ENCODE data around the gene GPR107. TPM values are rescaled to one million over a fixed set of nuclear protein-coding genes. Genes with fewer than 3 reads are reported as not detected.

Gene GPR107
- total RNA-seq, 1 donor from 2014 or later, result 24.9 TPM

DNA sequence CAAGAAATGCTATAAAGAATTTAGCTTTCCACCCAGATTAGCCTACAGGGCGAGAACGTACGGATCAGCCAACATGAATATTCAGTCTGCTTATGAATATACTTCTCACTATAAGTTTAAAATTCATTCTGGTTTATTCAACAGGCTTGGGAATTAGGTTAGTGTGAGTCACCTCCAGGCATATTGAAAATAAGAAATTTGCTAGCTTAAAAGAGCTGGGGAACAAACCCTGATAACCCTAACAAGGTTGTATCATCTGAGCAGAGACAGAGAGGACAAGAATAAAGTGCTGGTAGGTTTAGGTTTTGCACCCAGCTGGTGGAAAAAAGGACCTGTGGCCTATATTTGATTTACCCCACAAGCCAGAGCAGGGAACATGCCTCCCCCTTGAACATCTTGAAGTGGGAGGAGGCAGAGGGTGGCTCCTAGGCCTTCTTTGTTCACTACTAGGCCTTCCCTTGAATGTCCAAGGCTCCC lies 23.0 kb upstream of the GPR107 start:
- Mint-ChIP-seq H3K27me3 (ENCODE audit: insufficient read depth) (no peaks in the 10 kb centered on the region), H3K27ac (peak overlapping the region; percentile 91), H3K4me3 (peak overlapping the region; percentile 24), H3K36me3 (ENCODE audit: low read depth) (peaks cover 33% of the 10 kb centered on the region), H3K9me3 (peaks cover 6% of the 10 kb centered on the region), H3K4me1 (ENCODE audit: low read depth) (peaks cover 88% of the 10 kb centered on the region)
- intact Hi-C loops (cut with micrococcal nuclease), result loop anchor here (1.0 to 10.0 kb wide), 3 partner anchors 23 to 546 kb away; no protein-coding TSS in a partner anchor
- DNase-seq (ENCODE audit: low spot score), result no peak

DNA sequence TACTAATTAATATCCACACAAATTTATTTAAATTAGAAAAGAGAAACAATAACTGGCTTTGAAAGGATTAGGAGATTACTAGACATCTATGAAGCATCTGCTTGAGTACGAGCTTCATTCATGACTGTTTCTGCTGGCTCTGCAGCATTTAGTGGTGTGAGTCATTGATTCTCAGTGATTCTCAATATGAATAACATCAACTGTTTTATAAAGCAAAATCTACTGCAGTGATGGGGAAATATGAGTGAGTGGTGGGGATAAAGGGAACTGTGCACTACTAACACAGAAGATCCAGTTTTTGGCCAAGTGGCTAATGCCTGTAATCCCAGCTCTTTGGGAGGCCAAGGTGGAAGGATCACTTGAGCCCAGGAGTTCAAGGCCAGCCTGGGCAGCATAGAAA lies 19.1 kb upstream of the GPR107 start:
- Mint-ChIP-seq H3K36me3 (ENCODE audit: low read depth) (peaks cover 24% of the 10 kb centered on the region), H3K4me3 (peak overlapping the region; percentile 52), H3K27me3 (ENCODE audit: insufficient read depth) (no peaks in the 10 kb centered on the region), H3K9me3 (no peaks in the 10 kb centered on the region), H3K4me1 (ENCODE audit: low read depth) (peaks cover 84% of the 10 kb centered on the region), H3K27ac (peak overlapping the region; percentile 98)
- no peak for DNase-seq (ENCODE audit: low spot score)
- intact Hi-C loops (cut with micrococcal nuclease), result loop anchor here (1.0 to 10.0 kb wide), 4 partner anchors 11 to 550 kb away; no protein-coding TSS in a partner anchor

- no peaks in the 10 kb centered on the region for H3K9me3 Mint-ChIP-seq
- peak overlapping the region; percentile 98 for H3K27ac Mint-ChIP-seq
- DNase-seq (ENCODE audit: low spot score), result no peak
- intact Hi-C loops (cut with micrococcal nuclease), result loop anchor here (1.0 to 10.0 kb wide), 2 partner anchors 44 to 551 kb away; no protein-coding TSS in a partner anchor
- peaks cover 80% of the 10 kb centered on the region for H3K4me1 Mint-ChIP-seq (ENCODE audit: low read depth)
- H3K36me3 Mint-ChIP-seq (ENCODE audit: low read depth), result peaks cover 31% of the 10 kb centered on the region
- peak overlapping the region; percentile 72 for H3K4me3 Mint-ChIP-seq
- H3K27me3 Mint-ChIP-seq (ENCODE audit: insufficient read depth), result no peaks in the 10 kb centered on the region
These were observed 17.6 kb upstream of the GPR107 start for GRCh38 chr9:130036099-130036498.

- H3K36me3 Mint-ChIP-seq (ENCODE audit: low read depth), result peaks cover 24% of the 10 kb centered on the region
- H3K4me3 Mint-ChIP-seq, result peak overlapping the region; percentile 97
- peak overlapping the region; percentile 95 for H3K27ac Mint-ChIP-seq
- no peaks in the 10 kb centered on the region for H3K9me3 Mint-ChIP-seq
- no peaks in the 10 kb centered on the region for H3K27me3 Mint-ChIP-seq (ENCODE audit: insufficient read depth)
- intact Hi-C loops (cut with micrococcal nuclease), result loop anchor here (1.0 to 10.0 kb wide), 5 partner anchors 77 to 555 kb away; partner anchors contain the start of genes C9orf78, TOR1A and USP20
- DNase-seq (ENCODE audit: low spot score), result no peak
- peaks cover 73% of the 10 kb centered on the region for H3K4me1 Mint-ChIP-seq (ENCODE audit: low read depth)
These were observed 14.1 kb upstream of the GPR107 start for GRCh38 chr9:130039528-130040147.

DNA sequence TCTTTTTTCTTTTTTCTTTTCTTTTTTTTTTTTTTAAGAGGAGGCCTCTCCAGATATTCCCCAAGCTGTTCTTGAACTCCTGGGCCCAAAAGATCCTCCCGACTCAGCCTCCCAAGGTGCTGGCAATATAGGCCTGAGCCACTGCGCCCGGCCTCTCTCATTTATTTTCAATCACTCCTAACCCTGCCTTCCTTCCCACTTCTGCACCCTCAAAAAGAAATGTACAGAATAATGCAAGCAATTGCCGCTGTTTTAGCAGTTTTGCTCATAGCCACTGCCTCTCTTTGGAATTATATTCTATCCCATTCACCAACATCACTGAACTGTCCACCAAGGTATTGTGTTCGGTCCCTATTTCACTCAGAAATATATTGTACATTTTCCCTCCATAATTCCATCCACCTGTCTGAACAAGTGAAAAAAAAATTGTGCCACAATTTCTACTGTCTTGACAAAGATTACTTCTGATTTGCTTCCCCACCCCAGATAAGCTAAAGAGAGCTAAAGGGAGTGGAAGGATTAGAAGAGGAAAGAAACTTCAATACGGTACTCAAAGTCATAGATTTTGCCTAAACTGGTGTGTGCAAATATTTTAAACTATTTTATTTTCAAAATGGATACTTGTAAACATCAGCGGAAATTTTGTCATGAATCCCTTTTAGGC lies 12.6 kb upstream of the GPR107 start:
- H3K27me3 Mint-ChIP-seq (ENCODE audit: insufficient read depth), result no peaks in the 10 kb centered on the region
- peaks cover 22% of the 10 kb centered on the region for H3K36me3 Mint-ChIP-seq (ENCODE audit: low read depth)
- peak overlapping the region; percentile 97 for H3K4me3 Mint-ChIP-seq
- H3K27ac Mint-ChIP-seq, result peak overlapping the region; percentile 95
- peaks cover 73% of the 10 kb centered on the region for H3K4me1 Mint-ChIP-seq (ENCODE audit: low read depth)
- H3K9me3 Mint-ChIP-seq, result no peaks in the 10 kb centered on the region
- intact Hi-C loops (cut with micrococcal nuclease), result loop anchor here (5.0 kb wide), 2 partner anchors 204 to 219 kb away; partner anchors contain the start of genes C9orf78, TOR1A and USP20
- DNase-seq (ENCODE audit: low spot score), result no peak

DNA sequence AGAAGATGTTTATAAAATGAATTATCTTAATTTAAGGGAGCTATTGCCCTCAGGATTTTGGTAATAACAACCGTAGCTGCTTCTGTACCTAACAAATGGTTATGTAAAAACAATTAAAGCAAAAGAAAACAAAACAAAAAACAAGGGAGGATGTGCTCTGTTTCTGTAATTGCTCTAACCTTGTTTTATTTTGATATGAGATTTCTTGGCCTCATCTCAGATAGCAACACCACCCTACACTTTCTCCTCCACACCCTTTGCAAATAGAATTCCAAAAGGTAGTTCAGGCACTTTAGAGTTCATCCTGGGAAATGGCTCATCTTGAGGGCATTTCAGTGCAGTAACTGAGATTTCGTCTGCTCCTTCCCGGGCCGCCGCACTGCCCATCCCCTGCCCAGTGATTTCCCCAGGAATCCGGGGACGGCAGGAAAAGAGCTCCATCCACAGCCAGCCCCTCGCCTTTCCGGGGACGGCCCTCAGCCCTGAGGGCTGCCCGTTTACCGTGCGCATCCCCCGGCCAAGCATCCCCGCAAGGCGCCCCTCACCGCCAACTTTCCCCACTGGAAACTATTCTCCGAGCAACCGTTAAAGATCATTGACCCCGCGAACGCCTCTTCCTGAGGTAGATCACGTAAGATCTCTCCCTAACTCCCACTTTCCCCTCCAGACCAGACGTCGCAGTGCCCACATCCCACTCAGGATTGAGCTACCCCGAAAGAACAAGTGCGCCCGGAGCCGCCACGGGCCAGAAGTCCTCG lies 11.9 kb upstream of the GPR107 start:
- Mint-ChIP-seq H3K4me3 (peak overlapping the region; percentile 97), H3K27me3 (ENCODE audit: insufficient read depth) (no peaks in the 10 kb centered on the region), H3K27ac (peak overlapping the region; percentile 95), H3K9me3 (no peaks in the 10 kb centered on the region), H3K4me1 (ENCODE audit: low read depth) (peaks cover 66% of the 10 kb centered on the region), H3K36me3 (ENCODE audit: low read depth) (peaks cover 18% of the 10 kb centered on the region)
- DNase-seq (ENCODE audit: low spot score), result no peak
- intact Hi-C loops (cut with micrococcal nuclease), result loop anchor here (5.0 kb wide), 2 partner anchors 205 to 220 kb away; partner anchors contain the start of genes C9orf78, TOR1A and USP20

DNA sequence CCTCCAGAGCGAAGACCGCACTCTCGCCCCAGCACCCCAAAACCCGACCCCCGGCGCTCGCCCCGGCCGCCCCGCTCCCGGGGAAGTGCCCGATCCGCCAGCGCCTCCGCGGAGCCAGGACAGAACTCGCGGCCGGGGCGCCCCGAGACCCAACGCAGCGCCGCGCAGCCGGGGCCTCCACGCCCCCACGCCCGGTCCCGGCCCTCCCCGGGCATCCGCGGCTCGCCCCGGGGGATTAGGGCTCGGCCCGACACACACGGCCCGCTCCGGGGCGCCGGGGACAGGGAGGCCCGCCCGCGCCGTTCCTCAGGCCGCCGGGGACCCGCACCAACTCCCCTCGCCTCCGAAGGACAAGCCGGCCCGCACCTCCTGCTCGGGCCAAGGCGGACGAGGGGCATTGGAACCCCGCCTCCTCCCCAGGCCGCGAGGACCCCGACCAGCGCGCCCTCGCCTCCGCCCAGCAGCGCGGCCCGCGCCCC lies 11.3 kb upstream of the GPR107 start:
- Mint-ChIP-seq H3K36me3 (ENCODE audit: low read depth) (peaks cover 15% of the 10 kb centered on the region), H3K9me3 (no peaks in the 10 kb centered on the region), H3K4me1 (ENCODE audit: low read depth) (peaks cover 60% of the 10 kb centered on the region), H3K27me3 (ENCODE audit: insufficient read depth) (no peaks in the 10 kb centered on the region), H3K27ac (peak overlapping the region; percentile 95), H3K4me3 (peak overlapping the region; percentile 97)
- intact Hi-C loops (cut with micrococcal nuclease), result loop anchor here (5.0 kb wide), 2 partner anchors 205 to 220 kb away; partner anchors contain the start of genes C9orf78, TOR1A and USP20
- DNase-seq (ENCODE audit: low spot score), result peak; percentile 34

DNA sequence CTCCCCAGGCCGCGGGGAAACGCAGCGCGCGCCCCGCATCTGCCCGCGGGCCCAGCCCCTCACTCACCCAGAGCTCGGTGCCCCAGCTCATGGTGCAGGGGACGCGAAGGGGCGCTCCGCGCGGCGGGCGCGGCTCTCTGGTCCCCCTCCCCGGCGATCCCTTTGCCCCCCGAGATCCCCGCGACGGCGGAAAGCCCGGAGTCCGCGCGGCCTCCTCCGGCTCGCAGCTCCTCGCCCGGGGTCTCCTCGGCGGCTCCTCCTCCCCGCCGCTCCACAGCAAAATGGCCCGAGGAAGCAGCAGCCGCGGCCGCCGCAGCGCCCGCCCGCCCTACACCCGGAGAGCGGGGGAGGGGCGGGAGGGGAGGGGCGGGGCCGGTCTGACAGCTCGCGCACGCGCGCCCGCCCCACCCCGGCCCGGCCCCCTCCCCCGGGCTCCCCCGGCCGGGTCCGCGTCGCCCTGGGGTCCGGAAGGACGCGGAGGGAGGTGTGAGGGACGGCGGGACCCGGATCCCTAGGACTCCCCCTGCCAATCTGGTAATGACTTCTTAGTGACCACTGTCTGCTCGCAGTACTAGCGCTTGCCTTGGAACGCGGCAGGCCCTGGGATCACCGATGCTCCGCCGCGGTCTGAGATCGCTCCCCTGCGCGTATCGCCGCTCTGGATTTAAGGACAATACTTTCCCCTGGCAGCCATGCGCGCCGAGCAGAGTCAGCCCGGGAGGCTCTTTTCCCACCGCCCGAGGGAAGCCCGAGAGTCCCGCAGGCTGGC lies 10.6 kb upstream of the GPR107 start, which contains the start of gene FNBP1:
TSS of gene FNBP1 (minus strand) at position 305 of the 769 bp plus-strand sequence. CDS start at position 91, 214 bp downstream.
- H3K36me3 Mint-ChIP-seq (ENCODE audit: low read depth), result peaks cover 15% of the 10 kb centered on the region
- H3K27me3 Mint-ChIP-seq (ENCODE audit: insufficient read depth), result no peaks in the 10 kb centered on the region
- peaks cover 55% of the 10 kb centered on the region for H3K4me1 Mint-ChIP-seq (ENCODE audit: low read depth)
- intact Hi-C loops (cut with micrococcal nuclease), result loop anchor here (5.0 kb wide), 2 partner anchors 206 to 221 kb away; partner anchors contain the start of genes C9orf78, TOR1A and USP20
- H3K4me3 Mint-ChIP-seq, result peak within 1 kb of the TSS; percentile 97
- no peaks in the 10 kb centered on the region for H3K9me3 Mint-ChIP-seq
- peak within 1 kb of the TSS; percentile 99 for H3K27ac Mint-ChIP-seq
- DNase-seq (ENCODE audit: low spot score), result peak; percentile 78

DNA sequence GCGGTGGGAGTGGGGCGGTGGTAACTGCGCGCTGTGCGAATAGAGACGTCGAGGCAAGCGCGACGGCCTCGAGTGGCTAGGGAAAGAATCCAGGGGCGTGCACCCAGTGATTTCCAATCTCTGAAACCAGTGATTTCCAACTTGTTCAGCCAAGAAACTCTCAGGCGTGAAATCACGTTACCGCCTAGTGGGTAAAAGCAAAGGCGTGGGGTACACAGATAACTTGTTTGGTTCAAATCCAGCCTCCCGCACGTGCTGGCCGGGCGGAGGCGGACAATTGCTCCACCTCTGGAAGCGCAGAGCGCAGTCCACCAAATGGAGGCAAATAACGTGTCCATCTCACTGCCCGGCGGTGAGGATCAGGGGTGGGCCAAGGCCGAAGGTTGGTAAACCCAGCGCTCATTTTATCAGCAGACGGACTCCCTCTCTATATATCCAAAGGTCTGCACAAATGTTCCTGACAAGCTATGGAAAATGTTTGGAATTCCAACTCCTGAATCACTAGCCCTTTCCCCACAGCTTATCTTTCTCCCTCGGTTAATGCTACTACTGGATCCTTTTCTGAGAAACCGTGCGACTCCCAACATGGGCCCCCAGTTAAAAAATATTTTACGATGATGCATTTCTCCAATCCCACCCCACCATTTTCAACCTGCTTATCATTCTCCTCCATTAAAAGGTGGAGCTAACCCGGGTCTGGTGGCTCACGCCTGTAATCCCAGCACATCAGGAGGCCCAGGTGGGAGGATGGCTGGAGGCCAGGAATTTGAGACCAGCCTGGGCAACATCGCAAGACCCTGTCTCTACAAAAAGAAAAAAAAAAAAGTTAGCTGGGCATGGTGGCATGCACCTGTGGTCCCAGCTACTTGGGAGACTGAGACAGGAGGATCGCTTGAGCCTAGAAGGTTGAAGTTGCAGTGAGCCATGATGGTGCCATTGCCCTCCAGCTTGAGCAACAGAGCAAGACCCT lies 9.8 kb upstream of the GPR107 start:
- H3K9me3 Mint-ChIP-seq, result no peaks in the 10 kb centered on the region
- DNase-seq (ENCODE audit: low spot score), result no peak
- H3K4me1 Mint-ChIP-seq (ENCODE audit: low read depth), result peaks cover 49% of the 10 kb centered on the region
- peak overlapping the region; percentile 99 for H3K27ac Mint-ChIP-seq
- H3K36me3 Mint-ChIP-seq (ENCODE audit: low read depth), result peaks cover 15% of the 10 kb centered on the region
- no peaks in the 10 kb centered on the region for H3K27me3 Mint-ChIP-seq (ENCODE audit: insufficient read depth)
- peak overlapping the region; percentile 95 for H3K4me3 Mint-ChIP-seq
- intact Hi-C loops (cut with micrococcal nuclease), result loop anchor here (5.0 kb wide), 2 partner anchors 207 to 222 kb away; partner anchors contain the start of genes C9orf78, TOR1A and USP20

GRCh38 chr9:130045725-130046450 lies 7.8 kb upstream of the GPR107 start:
- Mint-ChIP-seq H3K4me1 (ENCODE audit: low read depth) (peaks cover 44% of the 10 kb centered on the region), H3K27me3 (ENCODE audit: insufficient read depth) (no peaks in the 10 kb centered on the region), H3K27ac (peak overlapping the region; percentile 91), H3K9me3 (no peaks in the 10 kb centered on the region), H3K36me3 (ENCODE audit: low read depth) (peaks cover 14% of the 10 kb centered on the region), H3K4me3 (peak overlapping the region; percentile 70)
- no peak for DNase-seq (ENCODE audit: low spot score)
- intact Hi-C loops (cut with micrococcal nuclease), result loop anchor here (1.0 kb wide), 1 partner anchor 7 kb away; the partner anchor contains the start of gene GPR107

All from activated T-helper 1 cell treated with anti-CD3 and anti-CD28 coated beads, Interleukin-12 subunit alpha, Interleukin-12 subunit beta, Interleukin-2, Interleukin-4 antibody, amounts not matched to agents 30 ng/mL and 10 ng/mL and 1 ng/mL, durations not matched to agents 14 hours and 24 hours and 36 hours (primary cell).